Mesendoderm (in vitro differentiated cells): ENCODE measurements around the gene CLN6.
"Not testable (repeated sequence)": the region's sequence is repeated elsewhere in the genome, so short reads cannot be mapped to it uniquely, and the experiment has no call there.

ENCODE experiments used
- DNase-seq: peaks from one replicate; pipeline ENCODE4 v3.0.0; 2013
- H2AK5ac ChIP-seq: 2 replicates; pipeline ENCODE4 v1.6.1; 2013; ENCODE audit warnings: low read length, inconsistent platforms
- H2BK120ac ChIP-seq: 2 replicates; pipeline ENCODE4 v1.6.1; 2013; ENCODE audit warnings: low read depth, mild to moderate bottlenecking, low read length, moderate library complexity, mixed read lengths
- H2BK15ac ChIP-seq: replicated peaks from 2 replicates; pipeline ENCODE4 v1.6.1; 2013; ENCODE audit warnings: low read depth, mild to moderate bottlenecking, moderate library complexity
- H2BK5ac ChIP-seq: 2 replicates; pipeline ENCODE4 v1.6.1; 2013; ENCODE audit warnings: low read length, inconsistent platforms
- H3K18ac ChIP-seq: 2 replicates; pipeline ENCODE4 v1.6.1; 2013; ENCODE audit warnings: mild to moderate bottlenecking, low read length, mixed read lengths
- H3K23ac ChIP-seq: one replicate; pipeline ENCODE4 v1.6.1; 2013; ENCODE audit warnings: low read length
- H3K27ac ChIP-seq: 2 replicates; pipeline ENCODE4 v1.5.1; 2013; ENCODE audit warnings: low read depth, mild to moderate bottlenecking, inconsistent platforms, low read length, moderate library complexity
- H3K27me3 ChIP-seq: 2 replicates; pipeline ENCODE4 v1.6.1; 2013; ENCODE audit warnings: low read length, control low read depth, mild to moderate bottlenecking, inconsistent platforms; ENCODE audit not compliant: insufficient read depth, poor library complexity
- H3K36me3 ChIP-seq: 2 replicates; pipeline ENCODE4 v1.6.1; 2013; ENCODE audit warnings: low read length, inconsistent platforms; ENCODE audit not compliant: control insufficient read depth, insufficient read depth
- H3K4ac ChIP-seq: one replicate; pipeline ENCODE4 v1.6.1; 2013; ENCODE audit warnings: low read depth, mild to moderate bottlenecking, low read length, moderate library complexity
- H3K4me1 ChIP-seq: 2 replicates; pipeline ENCODE4 v1.6.1; 2013; ENCODE audit warnings: low read depth, low read length, inconsistent platforms; ENCODE audit not compliant: control insufficient read depth
- H3K4me2 ChIP-seq: 2 replicates; pipeline ENCODE4 v1.6.1; 2013; ENCODE audit warnings: low read length
- H3K4me3 ChIP-seq: 2 replicates; pipeline ENCODE4 v1.5.1; 2013; ENCODE audit warnings: mild to moderate bottlenecking, low read length
- H3K56ac ChIP-seq: one replicate; pipeline ENCODE4 v1.6.1; 2013; ENCODE audit warnings: low read length
- H3K79me1 ChIP-seq: 2 replicates; pipeline ENCODE4 v1.6.1; 2013; ENCODE audit warnings: low read length, inconsistent platforms
- H3K79me2 ChIP-seq: 2 replicates; pipeline ENCODE4 v1.6.1; 2013; ENCODE audit warnings: mild to moderate bottlenecking, low read length; ENCODE audit not compliant: control insufficient read depth, insufficient read depth
- H3K9ac ChIP-seq: 2 replicates; pipeline ENCODE4 v1.6.1; 2013; ENCODE audit warnings: low read length, inconsistent platforms
- H4K5ac ChIP-seq: one replicate; pipeline ENCODE4 v1.6.1; 2013; ENCODE audit warnings: low read length
- H4K8ac ChIP-seq: one replicate; pipeline ENCODE4 v1.6.1; 2013; ENCODE audit warnings: low read depth, mild to moderate bottlenecking, control low read depth, low read length, moderate library complexity
- WGBS: extraction: QIAGEN DNeasy Blood & Tissue Kit; methylation state at CpG from one replicate; pipeline ENCODE4 v1.1.7; 2013; ENCODE audit warnings: low lambda C conversion rate, missing lambda C conversion rate; ENCODE audit not compliant: insufficient coverage; ENCODE audit errors: extremely low coverage; 5-methylcytosine and 5-hydroxymethylcytosine counted together

CLN6 gene

DNA sequence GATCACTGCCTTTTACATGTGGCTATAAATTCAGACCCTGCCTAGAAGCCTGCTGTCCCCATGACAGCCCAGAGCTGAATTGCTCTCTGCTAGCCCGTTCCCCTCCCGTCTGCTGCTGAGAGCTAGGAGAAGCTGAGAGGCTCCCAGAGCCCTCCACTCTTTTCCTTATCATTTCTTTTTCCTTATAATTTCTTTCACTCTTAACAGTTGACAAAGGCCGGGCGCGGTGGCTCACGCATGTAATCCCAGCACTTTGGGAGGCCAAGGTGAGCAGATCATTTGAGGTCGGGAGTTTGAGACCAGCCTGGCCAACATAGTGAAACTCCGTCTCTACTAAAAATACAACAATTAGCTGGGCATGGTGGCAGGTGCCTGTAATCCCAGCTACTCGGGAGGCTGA lies 5.0 kb upstream of the CLN6 start:
- not testable (repeated sequence) for DNase-seq, H2BK120ac ChIP-seq, H3K56ac ChIP-seq, H3K4ac ChIP-seq, H3K27ac ChIP-seq, H4K5ac ChIP-seq, H3K18ac ChIP-seq, H3K4me3 ChIP-seq, H3K9ac ChIP-seq, H2BK5ac ChIP-seq, H3K4me2 ChIP-seq, H4K8ac ChIP-seq, H3K79me2 ChIP-seq, H3K23ac ChIP-seq, H3K79me1 ChIP-seq, H3K27me3 ChIP-seq, H2AK5ac ChIP-seq, H2BK15ac ChIP-seq, H3K36me3 ChIP-seq, H3K4me1 ChIP-seq
- WGBS: no CpG with 5 or more reads among the region's 9 CpGs

DNA sequence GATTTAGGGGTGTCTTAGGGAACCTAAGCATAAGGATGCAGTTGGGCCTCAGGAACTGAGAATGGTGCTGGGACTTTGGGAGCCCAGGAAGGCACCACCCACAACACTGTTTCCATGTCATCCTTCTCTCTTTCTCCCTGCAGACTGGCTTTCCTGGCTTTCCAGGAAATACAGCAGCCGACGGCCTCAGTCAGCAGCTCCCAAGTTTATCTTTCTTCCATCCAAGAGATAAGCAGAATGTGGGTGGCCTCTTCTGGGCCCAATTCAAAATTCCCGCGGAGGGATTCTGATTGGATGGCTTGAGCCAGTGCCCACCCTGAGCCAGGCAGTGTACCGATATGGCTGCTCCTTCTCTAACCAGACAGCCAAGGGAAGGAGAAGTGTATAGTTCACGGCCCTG lies 4.5 kb upstream of the CLN6 start:
- Histone ChIP-seq H3K9ac (no peak overlapping the region), H4K5ac (no peak overlapping the region), H2BK5ac (no peak overlapping the region), H2AK5ac (no peak overlapping the region), H3K36me3 (no peaks in the 10 kb centered on the region), H3K18ac (no peak overlapping the region), H3K79me2 (peaks cover under 1% of the 10 kb centered on the region), H3K27me3 (no peaks in the 10 kb centered on the region), H2BK120ac (no peak overlapping the region), H3K56ac (peak overlapping the region; percentile 18), H3K4me1 (peaks cover 2% of the 10 kb centered on the region), H3K79me1 (no peaks in the 10 kb centered on the region), H3K4me3 (no peak overlapping the region), H2BK15ac (no peak overlapping the region), H4K8ac (no peak overlapping the region), H3K23ac (no peak overlapping the region), H3K4me2 (no peak overlapping the region), H3K4ac (no peak overlapping the region), H3K27ac (no peak overlapping the region)
- no CpG with 5 or more reads among the region's 6 CpGs for WGBS
- peak; percentile 62 for DNase-seq

DNA sequence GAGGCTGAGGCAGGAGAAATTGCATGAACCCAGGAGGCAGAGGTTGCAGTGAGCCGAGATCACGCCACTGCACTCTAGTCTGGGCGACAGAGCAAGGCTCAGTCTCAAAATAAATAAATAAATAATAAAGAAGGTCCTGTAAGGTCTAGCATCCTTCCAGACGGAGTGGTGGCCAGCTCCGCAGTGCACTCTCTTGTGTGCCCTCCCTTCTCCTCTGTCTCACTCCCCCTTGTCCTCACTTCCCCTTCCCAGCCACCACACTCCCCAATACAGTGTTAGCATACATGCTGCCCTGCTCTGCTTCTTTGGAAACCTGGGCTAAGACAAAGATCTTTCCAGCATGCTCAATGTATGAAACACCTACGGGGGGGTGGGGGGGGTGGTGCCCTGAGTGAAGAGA lies 3.4 kb upstream of the CLN6 start:
- H2AK5ac ChIP-seq: no peak overlapping the region
- H3K36me3 ChIP-seq: no peaks in the 10 kb centered on the region
- no peak overlapping the region for H3K4ac ChIP-seq
- H3K18ac ChIP-seq: no peak overlapping the region
- H3K4me1 ChIP-seq: peaks cover 5% of the 10 kb centered on the region
- H3K27me3 ChIP-seq: no peaks in the 10 kb centered on the region
- no peak overlapping the region for H2BK120ac ChIP-seq
- no peak overlapping the region for H3K4me3 ChIP-seq
- H3K4me2 ChIP-seq: no peak overlapping the region
- no peak overlapping the region for H3K56ac ChIP-seq
- no peak overlapping the region for H2BK15ac ChIP-seq
- no peak for DNase-seq
- H3K23ac ChIP-seq: no peak overlapping the region
- peaks cover 8% of the 10 kb centered on the region for H3K79me1 ChIP-seq
- H4K5ac ChIP-seq: no peak overlapping the region
- peaks cover 12% of the 10 kb centered on the region for H3K79me2 ChIP-seq
- no peak overlapping the region for H3K9ac ChIP-seq
- H4K8ac ChIP-seq: no peak overlapping the region
- H3K27ac ChIP-seq: no peak overlapping the region
- H2BK5ac ChIP-seq: no peak overlapping the region
- no CpG with 5 or more reads among the region's 6 CpGs for WGBS

DNA sequence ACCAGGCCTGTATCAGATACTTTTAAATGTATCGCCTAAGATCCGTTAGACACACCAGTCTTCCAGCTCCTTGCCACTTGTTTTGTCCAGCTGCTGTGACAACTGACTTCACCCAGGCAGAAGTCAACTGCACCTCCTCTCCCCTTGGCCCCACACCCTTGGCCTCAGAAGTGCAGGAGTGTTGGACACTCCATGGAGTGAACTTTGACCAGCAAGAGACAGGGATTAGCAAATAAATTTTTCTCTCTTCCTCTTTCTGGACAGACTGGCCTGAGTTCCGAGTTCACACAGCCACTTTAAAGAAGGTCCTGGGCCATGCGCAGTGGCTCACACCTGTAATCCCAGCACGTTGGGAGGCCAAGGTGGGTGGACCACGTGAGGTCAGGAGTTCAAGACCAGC lies 2.9 kb upstream of the CLN6 start:
- peaks cover 17% of the 10 kb centered on the region for H3K79me2 ChIP-seq
- no peak overlapping the region for H2AK5ac ChIP-seq
- H3K79me1 ChIP-seq: peaks cover 12% of the 10 kb centered on the region
- H4K8ac ChIP-seq: no peak overlapping the region
- H3K4me1 ChIP-seq: peaks cover 8% of the 10 kb centered on the region
- no peak overlapping the region for H2BK5ac ChIP-seq
- no CpG with 5 or more reads among the region's 6 CpGs for WGBS
- no peak overlapping the region for H3K4ac ChIP-seq
- no peak overlapping the region for H3K9ac ChIP-seq
- H3K27ac ChIP-seq: no peak overlapping the region
- H2BK15ac ChIP-seq: no peak overlapping the region
- no peaks in the 10 kb centered on the region for H3K27me3 ChIP-seq
- no peak overlapping the region for H4K5ac ChIP-seq
- no peak overlapping the region for H2BK120ac ChIP-seq
- H3K56ac ChIP-seq: no peak overlapping the region
- H3K23ac ChIP-seq: no peak overlapping the region
- H3K36me3 ChIP-seq: no peaks in the 10 kb centered on the region
- no peak overlapping the region for H3K4me2 ChIP-seq
- DNase-seq: no peak
- no peak overlapping the region for H3K4me3 ChIP-seq
- H3K18ac ChIP-seq: no peak overlapping the region

DNA sequence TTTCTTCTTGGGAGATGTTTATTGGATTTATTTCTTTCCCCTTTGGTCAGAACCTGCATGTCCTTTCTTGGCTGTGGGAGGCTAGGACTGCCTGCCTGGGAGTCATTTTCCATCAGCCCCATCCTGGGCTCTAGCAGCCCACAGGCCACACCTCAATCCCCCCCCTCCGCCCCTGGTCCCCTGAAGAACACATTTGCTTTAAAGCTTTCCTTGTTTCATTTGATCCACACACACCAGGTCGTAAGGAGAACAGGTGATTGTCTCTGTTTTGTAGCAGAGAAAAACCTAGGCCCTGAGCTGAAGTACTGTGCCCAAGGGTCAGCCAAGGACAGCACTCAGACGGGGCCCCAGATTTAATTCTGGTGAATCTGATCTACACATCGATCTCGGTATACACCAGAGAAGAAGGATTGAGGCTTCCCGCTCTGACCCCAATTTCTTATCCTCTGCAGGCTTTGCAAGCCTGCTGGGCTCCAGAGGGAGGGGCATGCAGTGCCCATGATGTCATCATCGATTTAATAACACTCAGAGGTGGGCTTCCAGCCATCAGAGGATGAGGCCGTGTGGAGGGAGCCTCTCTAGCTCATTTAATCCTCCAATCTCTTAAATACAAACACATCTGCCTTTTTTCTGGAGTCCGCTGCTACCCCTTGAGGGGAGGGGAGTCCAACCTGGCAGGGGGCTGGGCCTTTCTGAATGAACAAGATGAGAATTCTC lies 1.7 kb upstream of the CLN6 start:
- Histone ChIP-seq H3K27ac (no peak overlapping the region), H3K18ac (no peak overlapping the region), H3K56ac (no peak overlapping the region), H3K4me1 (peaks cover 8% of the 10 kb centered on the region), H3K9ac (no peak overlapping the region), H3K36me3 (no peaks in the 10 kb centered on the region), H3K4me2 (no peak overlapping the region), H2BK5ac (no peak overlapping the region), H2AK5ac (no peak overlapping the region), H4K5ac (no peak overlapping the region), H3K27me3 (no peaks in the 10 kb centered on the region), H2BK120ac (no peak overlapping the region), H3K79me2 (peaks cover 22% of the 10 kb centered on the region), H3K4ac (no peak overlapping the region), H3K23ac (no peak overlapping the region), H4K8ac (no peak overlapping the region), H3K4me3 (no peak overlapping the region), H2BK15ac (no peak overlapping the region), H3K79me1 (peaks cover 13% of the 10 kb centered on the region)
- no CpG with 5 or more reads among the region's 9 CpGs for WGBS
- DNase-seq: no peak
